Tibial artery (tissue), 4 donors: ENCODE data around the gene ADM.

Source experiments
- DNase-seq, 2 donors: peaks; one replicate each; pipeline ENCODE4 v3.0.0-alpha.2; 2019
- H3K27ac ChIP-seq, 2 donors: fragments of 200-600 bp; sonication (generic) in 1 of 2; 1 replicate in 1 of 2; 2 replicates in 1 of 2; pipeline ENCODE4 v1.5.1; 2018 to 2019; ENCODE audit warnings: mild to moderate bottlenecking in 1 of 2
- H3K27me3 ChIP-seq, 2 donors: fragments of 200-600 bp; sonication (generic) in 1 of 2; one replicate each; pipeline versions ENCODE4 v1.5.1 to v1.6.0; 2016 to 2019
- H3K36me3 ChIP-seq, 3 donors: fragments of 200-600 bp; sonication (generic) in 2 of 3; one replicate each; pipeline ENCODE4 v1.5.1; 2016 to 2019; ENCODE audit warnings: mild to moderate bottlenecking in 2 of 3
- H3K4me1 ChIP-seq, 4 donors: fragments of 200-600 bp; sonication (generic) in 2 of 4; 1 replicate in 3 of 4; 2 replicates in 1 of 4; pipeline ENCODE4 v1.5.1; 2016 to 2019
- H3K4me3 ChIP-seq, 2 donors: fragments of 200-600 bp; sonication (generic) in 1 of 2; 1 replicate in 1 of 2; 2 replicates in 1 of 2; pipeline ENCODE4 v1.5.1; 2018 to 2019; ENCODE audit warnings: mild to moderate bottlenecking in 2 of 2
- H3K9me3 ChIP-seq, 3 donors: fragments of 200-600 bp; sonication (generic) in 1 of 3; one replicate each; pipeline ENCODE4 v1.5.1; 2016 to 2019
- CTCF ChIP-seq, 2 experiments: fragments of 200-600 bp in 1 of 2; fragments of 450-650 bp in 1 of 2; IDR thresholded peaks; one replicate each; pipeline ENCODE4 v1.5.1; 2017 to 2019; ENCODE audit warnings: antibody characterized with exemption in 2 of 2, mild to moderate bottlenecking in 1 of 2, moderate library complexity in 1 of 2
- intact Hi-C: fragments of 100-400 bp; cut with DNase I; formaldehyde crosslinking; loops from one replicate; pipeline ENCODE4 v1.15.0; 2023; ENCODE audit warnings: low total_unique reads

ADM gene

DNA sequence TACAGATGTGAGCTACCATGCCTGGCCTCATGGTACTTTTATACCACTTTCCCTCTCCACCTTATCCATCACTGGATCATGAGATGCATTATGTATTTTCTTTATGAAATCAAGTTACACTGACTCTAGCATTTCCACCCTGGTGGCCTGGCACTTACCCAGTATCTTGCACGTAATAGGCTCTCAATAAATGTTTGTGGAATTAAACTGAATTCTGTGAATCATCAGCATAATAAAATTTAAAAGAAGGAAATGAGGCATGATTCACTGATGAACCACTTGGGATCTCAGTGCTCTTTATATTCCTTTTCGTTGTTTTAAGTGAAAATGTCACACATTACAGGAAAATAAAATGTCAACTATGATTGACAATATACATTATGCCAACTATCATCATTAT lies 25.1 kb downstream of the ADM start:
- no peak for DNase-seq
- intact Hi-C loops: no loop called here
- H3K9me3 ChIP-seq: no peaks in the 10 kb centered on the region
- no peak overlapping the region for H3K27ac ChIP-seq
- H3K27me3 ChIP-seq: no peaks in the 10 kb centered on the region
- no peaks in the 10 kb centered on the region for H3K36me3 ChIP-seq
- no peak for TF ChIP-seq CTCF (IDR thresholded peaks at IDR 0.05)
- peaks cover 5 to 42% (median 31%) of the 10 kb centered on the region in 4 donors for H3K4me1 ChIP-seq
- no peak overlapping the region for H3K4me3 ChIP-seq

DNA sequence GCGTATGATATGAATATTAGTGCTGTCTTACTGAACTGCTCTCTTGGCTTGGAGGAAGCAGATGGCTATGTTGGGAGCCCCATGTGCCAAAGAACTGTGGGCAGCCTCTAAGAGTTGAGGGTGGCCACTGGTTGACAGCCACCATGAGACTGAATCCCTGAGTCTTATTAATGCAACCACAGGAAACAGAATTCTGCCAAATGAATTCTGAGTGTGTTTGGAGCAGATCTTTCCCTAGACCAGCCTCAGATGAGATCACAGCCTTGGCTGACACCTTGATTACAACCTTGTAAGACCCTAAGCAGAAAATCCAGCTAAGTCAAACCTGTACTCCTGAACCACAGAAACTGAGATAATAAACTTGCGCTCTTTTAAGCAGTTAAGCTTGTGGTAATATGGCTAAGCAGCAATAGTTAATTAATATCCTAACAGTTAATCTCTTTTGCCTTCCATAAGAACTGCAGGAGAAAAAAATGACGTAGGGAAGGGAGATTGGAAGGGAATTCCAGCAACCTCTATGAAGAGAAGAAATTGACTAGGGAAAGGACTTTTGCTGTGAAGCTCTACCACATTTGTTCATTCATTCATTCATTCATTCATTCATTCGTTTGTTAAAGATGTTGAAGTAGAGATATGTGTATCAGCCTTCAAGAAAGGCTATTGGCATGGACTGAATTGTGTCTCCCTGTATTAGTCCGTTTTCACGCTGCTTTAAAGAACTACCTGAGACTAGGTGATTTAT lies 26.8 kb downstream of the ADM start:
- no peak for TF ChIP-seq CTCF (IDR thresholded peaks at IDR 0.05)
- Histone ChIP-seq H3K9me3 (no peaks in the 10 kb centered on the region), H3K4me3 (no peak overlapping the region), H3K4me1 (peaks cover 0 to 24% (median 14%) of the 10 kb centered on the region in 4 donors), H3K27ac (no peak overlapping the region), H3K36me3 (no peaks in the 10 kb centered on the region), H3K27me3 (no peaks in the 10 kb centered on the region)
- intact Hi-C loops: no loop called here
- no peak for DNase-seq

GRCh38 chr11:10333490-10333889 lies 28.6 kb downstream of the ADM start:
- peaks cover 0 to 8% (median 5%) of the 10 kb centered on the region in 4 donors for H3K4me1 ChIP-seq
- no peak overlapping the region for H3K27ac ChIP-seq
- no peaks in the 10 kb centered on the region for H3K9me3 ChIP-seq
- no peak for DNase-seq
- no peaks in the 10 kb centered on the region for H3K36me3 ChIP-seq
- intact Hi-C loops: no loop called here
- H3K27me3 ChIP-seq: no peaks in the 10 kb centered on the region
- H3K4me3 ChIP-seq: no peak overlapping the region
- no peak for TF ChIP-seq CTCF (IDR thresholded peaks at IDR 0.05)

DNA sequence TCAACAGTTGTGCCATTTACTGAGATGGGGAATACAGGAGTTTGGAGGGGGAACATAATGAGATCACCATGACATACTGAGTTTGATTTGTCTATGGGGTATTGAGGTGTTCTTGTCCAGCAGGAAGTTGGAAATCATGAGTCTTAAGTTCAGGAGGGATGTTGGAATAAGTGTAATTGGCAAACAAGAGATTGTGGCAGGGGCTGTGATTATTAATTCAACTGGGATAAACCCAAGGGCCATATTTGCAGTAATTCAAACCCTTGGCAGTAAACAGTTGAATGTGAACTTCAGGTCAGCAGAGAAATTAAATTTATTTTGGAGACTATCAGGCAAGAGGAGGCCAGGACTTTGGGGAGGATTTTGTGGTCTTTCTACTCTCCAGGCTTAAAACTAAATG lies 33.4 kb downstream of the ADM start:
- Histone ChIP-seq H3K27ac (no peak overlapping the region), H3K4me1 (no peaks in the 10 kb centered on the region), H3K36me3 (no peaks in the 10 kb centered on the region), H3K27me3 (no peaks in the 10 kb centered on the region), H3K9me3 (no peaks in the 10 kb centered on the region), H3K4me3 (no peak overlapping the region)
- no peak for TF ChIP-seq CTCF (IDR thresholded peaks at IDR 0.05)
- intact Hi-C loops: no loop called here
- DNase-seq: no peak

DNA sequence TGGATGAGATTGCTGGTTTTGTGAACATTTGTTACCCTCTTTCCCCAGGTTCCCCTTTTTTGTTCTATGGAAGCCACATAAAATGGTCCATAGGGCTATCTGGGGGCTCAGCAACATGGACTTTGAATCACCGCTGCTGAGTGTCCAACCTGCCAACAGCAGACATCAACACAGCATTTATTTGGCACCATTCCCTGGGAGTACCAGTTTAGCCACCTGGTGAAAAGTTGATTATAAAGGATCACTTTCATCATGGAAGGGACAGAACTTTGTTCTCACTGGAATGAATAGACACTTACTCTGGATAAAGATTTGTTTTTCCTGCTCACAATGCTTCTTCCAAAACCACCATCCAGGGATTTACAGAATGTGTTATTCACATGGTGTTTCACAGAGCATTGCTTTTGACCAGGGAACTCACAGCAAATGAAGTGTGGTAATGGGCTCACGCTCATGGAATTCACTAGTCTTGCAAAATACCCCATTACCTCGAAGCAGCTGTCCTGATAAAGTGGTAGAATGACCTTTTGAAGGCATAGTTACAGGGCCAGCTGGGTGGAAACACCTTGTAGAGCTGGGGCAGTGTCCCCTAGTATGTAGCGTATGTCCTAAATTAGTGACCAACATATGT lies 43.9 kb downstream of the ADM start:
- Histone ChIP-seq H3K27ac (no peak overlapping the region), H3K4me1 (peaks cover 0 to 10% (median 9%) of the 10 kb centered on the region in 4 donors), H3K4me3 (no peak overlapping the region), H3K9me3 (no peaks in the 10 kb centered on the region), H3K27me3 (no peaks in the 10 kb centered on the region), H3K36me3 (no peaks in the 10 kb centered on the region)
- TF ChIP-seq CTCF (IDR thresholded peaks at IDR 0.05): no peak
- intact Hi-C loops: no loop called here
- DNase-seq: no peak
